IPS-18a (cell line): ENCODE data around the gene VPS26B.
A peak's percentile ranks its signal among the peaks of the same experiment; 100 is the strongest.

Source experiments
- H3K27ac ChIP-seq: one replicate; pipeline ENCODE4 v1.5.1; 2013; ENCODE audit warnings: low read length
- H3K27me3 ChIP-seq: one replicate; pipeline ENCODE4 v1.6.1; 2013; ENCODE audit warnings: mild to moderate bottlenecking, low read length; ENCODE audit not compliant: control insufficient read depth, insufficient read depth
- H3K36me3 ChIP-seq: one replicate; pipeline ENCODE4 v1.6.1; 2013; ENCODE audit warnings: low read depth, low read length; ENCODE audit not compliant: control insufficient read depth
- H3K4me1 ChIP-seq: one replicate; pipeline ENCODE4 v1.6.1; 2013; ENCODE audit warnings: low read depth, low read length; ENCODE audit not compliant: control insufficient read depth
- H3K4me3 ChIP-seq: one replicate; pipeline ENCODE4 v1.5.1; 2013; ENCODE audit warnings: low read length
- H3K9ac ChIP-seq: one replicate; pipeline ENCODE4 v1.6.1; 2013; ENCODE audit warnings: mild to moderate bottlenecking, low read length, moderate library complexity
- H3K9me3 ChIP-seq: one replicate; pipeline ENCODE4 v1.6.1; 2013; ENCODE audit warnings: low read depth, low read length; ENCODE audit not compliant: control insufficient read depth

Gene VPS26B

DNA sequence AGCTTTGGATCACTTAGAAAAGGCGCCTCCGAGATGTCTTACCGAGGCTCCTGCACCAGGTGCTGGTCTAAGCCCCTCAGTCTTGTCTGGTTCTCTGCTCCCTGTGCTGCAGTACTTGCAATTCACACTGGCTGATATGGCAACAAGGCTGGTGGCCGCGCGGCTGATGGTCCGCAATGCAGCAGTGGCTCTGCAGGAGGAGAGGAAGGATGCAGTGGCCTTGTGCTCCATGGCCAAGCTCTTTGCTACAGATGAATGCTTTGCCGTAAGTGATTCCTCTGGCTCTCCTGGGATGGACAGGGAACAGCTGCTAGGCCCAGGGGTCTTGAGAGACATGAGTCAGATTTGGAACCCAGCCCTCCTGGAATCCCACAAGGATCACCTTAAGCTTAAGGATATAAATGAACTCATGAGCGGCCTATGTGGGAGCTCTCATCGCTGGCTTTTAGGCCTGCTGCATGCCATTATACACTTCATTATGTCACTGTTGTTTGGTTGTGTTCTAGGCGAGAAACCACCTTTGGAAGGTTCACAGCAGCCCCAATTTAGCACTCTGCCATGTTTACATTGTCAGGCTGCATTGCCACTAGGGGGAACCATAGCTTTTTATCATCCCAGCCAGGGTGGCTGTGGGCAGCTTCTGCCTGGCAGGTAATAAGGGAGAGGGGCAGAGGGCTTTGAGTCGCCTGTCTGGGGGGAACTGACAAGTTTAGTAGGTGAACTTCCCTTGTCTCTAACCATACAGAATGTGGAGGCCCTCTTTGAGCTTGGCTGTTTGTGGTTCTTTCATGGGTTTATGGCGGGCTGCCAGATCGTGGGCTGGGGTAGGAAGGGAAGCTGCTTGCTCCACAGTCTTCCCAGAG lies 37.4 kb downstream of the VPS26B start:
- peaks cover 59% of the 10 kb centered on the region for H3K36me3 ChIP-seq
- H3K9ac ChIP-seq: no peak overlapping the region
- no peak overlapping the region for H3K27ac ChIP-seq
- H3K27me3 ChIP-seq: no peaks in the 10 kb centered on the region
- peaks cover 1% of the 10 kb centered on the region for H3K4me1 ChIP-seq
- no peaks in the 10 kb centered on the region for H3K9me3 ChIP-seq
- H3K4me3 ChIP-seq: no peak overlapping the region

DNA sequence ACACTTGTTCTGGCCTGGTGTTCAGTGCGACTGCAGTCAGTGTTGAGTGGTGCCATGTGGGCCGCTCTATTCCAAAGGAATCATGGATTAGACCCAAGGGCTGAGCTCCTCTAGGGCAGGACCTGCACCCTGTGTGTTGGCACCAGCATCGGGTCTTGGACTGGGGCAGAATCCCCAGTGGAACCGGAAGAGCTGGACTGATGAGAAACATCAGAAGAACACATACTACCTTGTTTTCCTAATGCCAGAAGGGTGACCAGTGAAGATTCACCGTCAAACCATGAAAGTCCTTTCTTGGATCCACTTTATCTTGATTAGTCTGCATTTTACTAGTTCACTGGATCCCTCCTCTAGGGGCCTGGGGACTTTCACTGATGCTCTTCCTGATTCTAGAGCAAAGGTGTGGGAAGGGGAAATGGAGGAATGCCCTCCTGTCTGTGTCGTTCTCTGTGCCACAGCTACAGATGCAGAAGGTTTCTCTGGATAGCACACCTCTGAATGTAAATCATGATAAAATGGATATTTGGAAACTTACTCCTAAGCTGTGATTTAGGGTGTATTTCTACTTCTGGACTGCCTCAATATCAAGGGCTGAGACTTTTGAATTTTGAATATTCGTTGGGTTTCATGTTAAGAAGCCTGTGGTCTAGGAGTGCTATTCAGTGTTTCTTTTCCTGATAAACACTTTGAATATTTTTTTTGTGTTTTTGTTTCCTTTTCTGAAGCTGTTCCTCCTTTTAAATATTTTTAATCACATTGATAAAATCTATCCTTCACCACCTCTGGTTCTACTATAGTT lies 40.7 kb downstream of the VPS26B start:
- H3K4me3 ChIP-seq: no peak overlapping the region
- no peaks in the 10 kb centered on the region for H3K9me3 ChIP-seq
- no peaks in the 10 kb centered on the region for H3K27me3 ChIP-seq
- no peak overlapping the region for H3K27ac ChIP-seq
- H3K4me1 ChIP-seq: peaks cover 22% of the 10 kb centered on the region
- H3K36me3 ChIP-seq: peaks cover 36% of the 10 kb centered on the region
- no peak overlapping the region for H3K9ac ChIP-seq

DNA sequence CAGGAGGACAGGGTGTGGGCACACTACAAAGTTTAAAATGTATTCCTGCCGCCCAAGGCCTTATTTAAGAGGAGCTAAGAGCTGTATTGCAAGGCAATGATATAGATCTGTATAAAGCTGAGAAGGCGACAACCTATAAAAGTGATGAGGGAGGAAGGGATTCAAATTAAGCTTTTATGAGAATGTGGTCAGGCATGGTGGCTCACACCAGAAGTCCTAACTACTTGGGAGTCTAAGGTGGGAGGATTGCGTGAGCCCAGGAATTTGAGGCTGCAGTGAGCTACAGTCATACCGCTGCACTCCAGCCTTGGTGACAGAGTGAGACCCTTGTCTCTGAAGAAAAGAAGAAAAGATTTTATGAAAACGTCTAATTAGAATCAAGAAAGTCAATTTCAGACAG lies 42.0 kb downstream of the VPS26B start:
- Histone ChIP-seq H3K4me1 (peaks cover 29% of the 10 kb centered on the region), H3K4me3 (no peak overlapping the region), H3K36me3 (peaks cover 24% of the 10 kb centered on the region), H3K9me3 (no peaks in the 10 kb centered on the region), H3K27me3 (no peaks in the 10 kb centered on the region), H3K27ac (no peak overlapping the region), H3K9ac (no peak overlapping the region)

DNA sequence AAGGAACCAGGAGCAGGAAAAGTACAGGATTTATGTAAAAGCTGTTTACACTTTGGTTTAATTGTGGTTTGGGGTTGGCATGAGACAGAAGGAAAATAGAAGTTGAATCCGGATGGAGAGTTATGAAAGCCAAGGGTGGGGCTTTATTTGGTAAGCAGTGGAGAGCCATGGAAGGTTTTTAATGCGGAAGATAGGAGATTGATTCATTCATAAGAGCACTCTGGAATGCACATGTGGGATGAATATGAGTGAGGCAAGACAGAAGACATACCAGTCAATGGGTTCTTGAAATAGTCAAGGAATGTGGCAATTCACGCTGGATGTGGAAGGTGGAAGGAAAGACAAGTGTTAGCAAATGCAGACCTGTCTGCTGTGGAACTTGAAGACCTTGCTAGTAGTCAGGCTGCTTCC lies 42.4 kb downstream of the VPS26B start:
- Histone ChIP-seq H3K4me1 (peaks cover 33% of the 10 kb centered on the region), H3K27me3 (no peaks in the 10 kb centered on the region), H3K36me3 (peaks cover 20% of the 10 kb centered on the region), H3K4me3 (no peak overlapping the region), H3K27ac (no peak overlapping the region), H3K9ac (peak overlapping the region; percentile 38), H3K9me3 (no peaks in the 10 kb centered on the region)

DNA sequence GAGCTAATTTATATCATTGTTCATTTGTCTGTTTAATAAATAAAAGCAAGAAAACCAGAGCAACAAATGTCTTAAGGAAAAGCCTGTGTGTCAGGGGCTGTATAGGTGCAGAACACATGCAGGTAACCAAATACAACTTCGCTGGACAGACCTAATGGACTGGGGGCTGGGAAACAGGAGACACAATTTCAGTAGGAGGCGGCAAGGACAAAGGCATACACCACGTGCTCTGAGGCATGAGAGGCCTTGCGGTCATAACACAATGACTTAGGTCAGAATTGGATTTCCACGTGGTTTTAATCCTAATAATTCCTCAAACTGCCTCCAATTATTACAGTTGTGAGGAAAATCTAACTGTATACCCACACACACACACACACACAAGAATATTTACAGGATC lies 43.0 kb downstream of the VPS26B start:
- Histone ChIP-seq H3K27ac (no peak overlapping the region), H3K36me3 (peaks cover 14% of the 10 kb centered on the region), H3K27me3 (no peaks in the 10 kb centered on the region), H3K9me3 (no peaks in the 10 kb centered on the region), H3K9ac (peak overlapping the region; percentile 38), H3K4me3 (no peak overlapping the region), H3K4me1 (peaks cover 40% of the 10 kb centered on the region)

DNA sequence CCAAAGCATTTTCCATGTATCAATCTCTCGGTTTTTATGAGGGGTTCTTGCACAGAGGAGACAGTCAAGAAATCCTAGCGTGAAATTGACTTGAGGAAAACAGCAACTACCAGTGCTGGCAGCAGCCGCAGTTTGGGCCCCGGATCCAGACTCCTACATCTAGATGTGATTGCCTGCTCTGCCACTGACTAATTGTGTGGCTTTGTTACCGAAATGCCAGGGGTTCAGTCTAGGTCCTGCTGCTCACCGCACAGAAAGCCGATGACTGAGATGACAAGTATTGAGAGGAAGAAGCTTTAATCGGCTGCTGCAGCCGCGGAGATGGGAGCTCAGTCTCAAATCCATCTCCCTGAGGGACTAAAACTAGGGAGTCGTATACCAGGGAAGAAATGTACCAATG lies 43.5 kb downstream of the VPS26B start:
- H3K9me3 ChIP-seq: no peaks in the 10 kb centered on the region
- H3K36me3 ChIP-seq: peaks cover 9% of the 10 kb centered on the region
- no peaks in the 10 kb centered on the region for H3K27me3 ChIP-seq
- H3K27ac ChIP-seq: no peak overlapping the region
- peaks cover 44% of the 10 kb centered on the region for H3K4me1 ChIP-seq
- peak overlapping the region; percentile 38 for H3K9ac ChIP-seq
- H3K4me3 ChIP-seq: no peak overlapping the region

DNA sequence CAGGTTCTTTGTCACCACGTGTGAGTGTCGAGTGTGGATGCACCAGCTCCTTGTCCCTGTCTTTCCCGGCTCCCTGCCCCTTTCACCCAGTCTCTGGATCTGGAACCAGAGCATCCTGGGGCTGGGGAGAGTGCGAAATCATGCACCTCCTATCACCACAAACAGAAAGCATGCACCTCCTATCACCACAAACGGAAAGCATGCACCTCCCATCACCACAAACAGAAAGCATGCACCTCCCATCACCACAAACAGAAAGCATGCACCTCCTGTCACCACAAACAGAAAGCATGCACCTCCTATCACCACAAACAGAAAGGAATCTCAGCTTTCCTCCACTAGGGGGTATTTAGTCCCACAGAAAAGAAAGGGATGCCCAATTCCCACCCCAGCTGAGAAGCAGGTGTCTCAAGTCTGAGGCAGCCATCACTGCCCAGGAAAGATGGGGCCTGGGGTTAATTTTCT lies 45.8 kb downstream of the VPS26B start:
- no peaks in the 10 kb centered on the region for H3K36me3 ChIP-seq
- H3K9ac ChIP-seq: no peak overlapping the region
- H3K9me3 ChIP-seq: no peaks in the 10 kb centered on the region
- peaks cover 52% of the 10 kb centered on the region for H3K4me1 ChIP-seq
- H3K27me3 ChIP-seq: peaks cover 11% of the 10 kb centered on the region
- H3K27ac ChIP-seq: no peak overlapping the region
- no peak overlapping the region for H3K4me3 ChIP-seq

DNA sequence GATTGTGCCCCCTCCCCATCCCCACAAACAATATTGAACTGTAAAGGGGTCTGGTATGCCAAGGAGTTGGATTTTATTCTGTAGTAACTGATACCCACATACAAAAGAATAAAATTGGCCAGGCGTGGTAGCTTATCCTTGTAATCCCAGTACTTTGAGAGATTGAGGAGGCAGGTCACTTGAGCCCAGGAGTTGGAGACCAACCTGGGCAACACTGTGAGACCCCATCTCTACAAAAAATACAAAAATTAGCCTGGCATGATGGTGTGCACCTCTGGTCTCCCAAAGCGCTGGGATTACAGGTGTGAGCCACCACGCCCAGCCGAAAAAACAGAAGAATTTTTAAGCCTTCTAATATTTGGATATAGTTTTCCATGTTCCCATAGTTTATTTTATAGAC lies 47.5 kb downstream of the VPS26B start:
- Histone ChIP-seq H3K27me3 (peaks cover 22% of the 10 kb centered on the region), H3K9me3 (no peaks in the 10 kb centered on the region), H3K4me1 (peaks cover 50% of the 10 kb centered on the region), H3K9ac (no peak overlapping the region), H3K36me3 (no peaks in the 10 kb centered on the region), H3K4me3 (peak overlapping the region; percentile 36), H3K27ac (no peak overlapping the region)

DNA sequence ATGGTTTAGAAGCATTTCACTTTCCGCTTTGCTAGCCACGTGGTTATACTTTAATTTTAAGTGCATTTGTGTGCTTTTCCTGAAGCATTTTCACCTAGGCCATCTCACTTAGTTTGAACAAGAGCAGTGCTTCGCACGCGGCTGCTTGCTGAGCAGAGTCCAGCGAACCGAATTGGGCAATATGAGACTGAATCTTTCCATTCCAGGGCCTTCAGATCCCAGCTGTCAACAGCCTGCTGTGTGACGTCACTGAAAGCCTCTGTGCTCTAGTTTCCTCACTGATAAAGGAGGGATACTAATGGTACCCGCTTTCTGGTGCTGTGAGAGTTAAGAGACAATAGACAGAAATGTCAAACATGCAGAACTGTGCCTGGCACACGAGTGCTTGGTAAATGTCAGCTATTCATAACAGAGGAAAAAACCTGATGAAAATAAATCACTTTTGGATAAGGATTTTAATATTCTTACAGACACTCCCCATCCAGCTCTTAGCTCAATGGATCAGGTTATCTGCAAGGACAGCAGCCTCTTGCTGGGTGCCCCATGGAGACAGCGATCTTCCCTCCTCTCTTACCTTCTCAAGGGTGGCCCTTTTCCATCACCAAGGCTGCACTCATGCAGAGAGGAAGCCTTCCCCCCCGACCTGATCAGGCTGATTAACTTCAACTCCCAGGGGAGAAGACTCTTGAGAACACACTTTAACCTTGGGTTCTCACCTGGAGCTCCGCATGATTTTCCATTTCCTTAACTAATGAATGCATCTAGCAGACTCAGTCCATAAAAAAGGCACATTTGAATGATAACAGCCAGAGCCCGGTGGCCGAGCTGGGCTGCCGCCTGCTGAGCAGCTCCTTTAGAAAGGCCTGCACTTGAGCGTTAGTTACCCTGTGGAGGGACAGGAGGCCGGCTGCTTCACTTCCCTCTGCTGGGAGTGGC lies 48.2 kb downstream of the VPS26B start:
- H3K27me3 ChIP-seq: peaks cover 28% of the 10 kb centered on the region
- H3K27ac ChIP-seq: no peak overlapping the region
- peak overlapping the region; percentile 8 for H3K9ac ChIP-seq
- no peaks in the 10 kb centered on the region for H3K36me3 ChIP-seq
- peaks cover 43% of the 10 kb centered on the region for H3K4me1 ChIP-seq
- H3K9me3 ChIP-seq: no peaks in the 10 kb centered on the region
- H3K4me3 ChIP-seq: peak overlapping the region; percentile 86

DNA sequence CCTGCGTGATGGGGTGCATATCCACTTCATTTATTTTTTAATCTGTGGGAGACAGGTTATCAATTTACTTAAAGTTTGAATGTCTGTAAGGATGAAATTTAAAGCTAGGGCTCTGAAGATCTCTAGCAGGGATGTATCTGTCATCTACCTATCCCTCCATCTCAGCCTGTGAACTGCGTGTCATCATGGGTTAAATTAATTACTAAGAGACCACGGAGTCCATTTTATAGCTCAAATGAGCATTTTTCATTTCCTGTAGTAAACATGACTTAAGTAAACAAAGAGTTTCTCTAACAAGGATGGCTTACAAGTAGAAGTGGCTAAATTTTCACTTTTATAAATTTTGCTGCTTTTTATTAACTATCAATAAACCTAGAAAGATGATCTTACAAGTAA lies 48.8 kb downstream of the VPS26B start:
- Histone ChIP-seq H3K9me3 (no peaks in the 10 kb centered on the region), H3K9ac (peak overlapping the region; percentile 8), H3K4me1 (peaks cover 38% of the 10 kb centered on the region), H3K27me3 (peaks cover 35% of the 10 kb centered on the region), H3K36me3 (no peaks in the 10 kb centered on the region), H3K27ac (no peak overlapping the region), H3K4me3 (peak overlapping the region; percentile 86)

DNA sequence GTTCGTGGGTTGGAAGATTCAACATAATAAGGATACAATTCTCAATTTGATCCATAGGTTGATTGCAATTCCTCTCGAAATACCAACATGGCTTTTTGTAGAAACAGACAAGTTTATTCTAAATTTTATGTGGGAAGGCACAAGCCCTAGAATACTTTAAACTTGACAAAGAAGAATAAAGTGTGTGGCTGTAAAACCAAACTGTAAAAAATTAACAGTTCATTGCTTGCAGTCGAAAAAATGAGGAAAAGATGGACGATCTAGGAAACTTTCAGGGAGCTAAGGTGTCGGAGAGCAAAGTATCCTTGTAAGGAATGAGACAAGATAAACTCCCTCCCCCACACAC lies 50.7 kb downstream of the VPS26B start:
- Histone ChIP-seq H3K27ac (peak overlapping the region; percentile 41), H3K36me3 (no peaks in the 10 kb centered on the region), H3K27me3 (peaks cover 39% of the 10 kb centered on the region), H3K4me3 (peak overlapping the region; percentile 86), H3K9ac (peak overlapping the region; percentile 82), H3K9me3 (no peaks in the 10 kb centered on the region), H3K4me1 (peaks cover 31% of the 10 kb centered on the region)
